GDM1 (cell line): ENCODE data around the gene RSAD1.

Source experiments
- DNase-seq: peaks from one replicate; lab custom pipeline; 2025; lab: John Stamatoyannopoulos, UW

Gene RSAD1

GRCh38 chr17:50519141-50519834 is 40.6 kb downstream of the RSAD1 start:
- no peak for DNase-seq

GRCh38 chr17:50520483-50520882 is 41.8 kb downstream of the RSAD1 start:
- no peak for DNase-seq

GRCh38 chr17:50521514-50521913 is 42.9 kb downstream of the RSAD1 start:
- DNase-seq: no peak

GRCh38 chr17:50522766-50523165 is 44.1 kb downstream of the RSAD1 start:
- DNase-seq: no peak

- no peak for DNase-seq
Measured at GRCh38 chr17:50523208-50523607, 44.5 kb downstream of the RSAD1 start.

GRCh38 chr17:50524838-50525237 is 46.2 kb downstream of the RSAD1 start:
- DNase-seq: no peak

- peak; percentile 37 for DNase-seq
Measured at GRCh38 chr17:50527155-50527762, 48.6 kb downstream of the RSAD1 start.

GRCh38 chr17:50527949-50528474 is 49.4 kb downstream of the RSAD1 start:
- no peak for DNase-seq

GRCh38 chr17:50529849-50530248 is 51.2 kb downstream of the RSAD1 start:
- DNase-seq: no peak

GRCh38 chr17:50531428-50532025 is 52.9 kb downstream of the RSAD1 start:
- no peak for DNase-seq

GRCh38 chr17:50532452-50533024 is 53.9 kb downstream of the RSAD1 start, which contains the start of gene EPN3:
Gene EPN3, plus strand, starts transcription at chr17:50532735. Its CDS starts 3,822 bp downstream, at chr17:50536557.
- no peak for DNase-seq

GRCh38 chr17:50533185-50533584 is 54.5 kb downstream of the RSAD1 start:
- no peak for DNase-seq

GRCh38 chr17:50533720-50534148 is 55.1 kb downstream of the RSAD1 start:
- DNase-seq: no peak

GRCh38 chr17:50534222-50534978 is 55.7 kb downstream of the RSAD1 start:
- DNase-seq: no peak

GRCh38 chr17:50534979-50535326 is 56.3 kb downstream of the RSAD1 start:
- no peak for DNase-seq

GRCh38 chr17:50535407-50535806 is 56.7 kb downstream of the RSAD1 start:
- no peak for DNase-seq
